AG08395 (cell line): ENCODE measurements around the gene ANAPC10.
"Not testable (repeated sequence)": the region's sequence is repeated elsewhere in the genome, so short reads cannot be mapped to it uniquely, and the experiment has no call there.

Source experiments
- DNase-seq: peaks from one replicate; pipeline ENCODE4 v3.0.0; 2012; ENCODE audit warnings: mixed read lengths, low spot score

ANAPC10 gene

GRCh38 chr4:145071560-145071959 lies 26.4 kb downstream of the ANAPC10 start:
- DNase-seq = no peak

- peak; percentile 34 for DNase-seq
These were observed 28.6 kb downstream of the ANAPC10 start for GRCh38 chr4:145069361-145069760.

DNA sequence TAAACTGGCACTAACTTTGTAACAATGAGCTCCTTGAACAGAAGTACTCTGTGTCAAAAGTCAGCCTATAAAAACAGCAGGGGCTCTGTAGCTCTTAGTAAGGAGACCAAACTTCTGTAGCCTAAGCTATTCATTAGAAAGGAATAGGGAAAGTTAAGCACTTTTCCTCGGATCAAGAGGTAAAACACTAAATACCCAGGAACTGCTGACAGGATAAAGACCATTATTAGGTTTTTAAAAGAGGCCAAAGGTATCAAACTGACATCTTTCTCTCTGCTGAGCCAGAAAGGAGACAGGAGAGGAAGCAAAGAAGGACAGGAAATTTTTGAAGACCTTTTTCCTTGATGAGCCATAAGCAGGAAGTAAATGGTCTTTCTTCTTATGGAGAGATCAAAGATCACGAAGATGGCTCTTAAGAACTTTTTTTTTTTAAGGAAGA lies 31.9 kb downstream of the ANAPC10 start:
- DNase-seq = no peak

DNA sequence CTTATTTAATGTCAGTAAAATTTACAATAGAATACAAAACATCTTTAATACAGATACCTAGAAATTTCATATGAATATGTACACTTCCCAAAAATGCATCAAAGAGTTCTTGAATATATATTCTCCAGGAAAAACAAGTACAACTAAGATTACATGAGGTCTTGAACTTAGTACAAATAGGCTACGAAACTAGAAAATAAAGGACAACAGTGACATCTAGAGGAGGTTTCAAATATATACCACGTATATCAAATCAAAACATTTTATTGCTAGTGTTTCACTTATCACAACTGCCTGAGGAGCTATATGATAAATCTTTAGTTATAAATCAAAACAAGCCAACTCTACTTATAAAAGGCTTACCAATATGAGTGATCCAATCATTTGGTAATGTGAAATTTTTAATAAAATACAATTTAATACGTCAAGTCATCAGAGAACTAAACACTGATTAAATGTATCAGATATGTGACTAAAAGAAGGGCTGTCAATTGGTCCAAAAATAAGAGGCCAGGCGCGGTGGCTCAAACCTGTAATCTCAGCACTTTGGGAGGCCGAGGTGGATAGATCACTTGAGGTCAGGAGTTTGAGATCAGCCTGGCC lies 36.6 kb downstream of the ANAPC10 start:
- peak; percentile 25 for DNase-seq

- DNase-seq = no peak
These were observed 39.7 kb downstream of the ANAPC10 start for GRCh38 chr4:145058256-145058655.

GRCh38 chr4:145056325-145057130 lies 41.5 kb downstream of the ANAPC10 start:
- DNase-seq = no peak

GRCh38 chr4:145055533-145056257 lies 42.3 kb downstream of the ANAPC10 start:
- no peak for DNase-seq

DNA sequence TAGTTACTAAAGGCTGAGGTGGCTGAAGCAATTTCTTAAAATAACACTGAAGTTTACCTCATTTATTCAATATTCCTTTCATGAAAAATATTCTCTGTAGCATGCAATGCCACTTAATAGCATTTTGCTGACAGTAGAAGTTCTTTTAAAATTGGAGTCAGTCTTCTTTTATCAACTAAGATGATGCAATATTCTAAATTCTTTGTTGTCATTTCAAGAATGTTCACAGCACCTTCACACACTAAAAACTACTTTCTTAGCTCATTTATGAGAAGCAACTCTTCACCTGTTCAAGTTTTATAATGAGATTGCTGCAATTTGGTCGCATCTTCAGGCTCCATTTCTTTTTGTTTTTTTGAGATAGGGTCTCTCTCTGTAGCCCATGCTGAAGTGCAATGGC lies 48.8 kb downstream of the ANAPC10 start:
- DNase-seq = no peak

GRCh38 chr4:145048817-145049216 lies 49.2 kb downstream of the ANAPC10 start:
- DNase-seq = no peak

- no peak for DNase-seq
These were observed 50.8 kb downstream of the ANAPC10 start for GRCh38 chr4:145047151-145047550.

- DNase-seq = no peak
These were observed 52.8 kb downstream of the ANAPC10 start for GRCh38 chr4:145045180-145045579.

- DNase-seq = peak; percentile 3
These were observed 53.7 kb downstream of the ANAPC10 start for GRCh38 chr4:145044341-145044740.

- DNase-seq = no peak
These were observed 54.7 kb downstream of the ANAPC10 start for GRCh38 chr4:145043306-145043705.

DNA sequence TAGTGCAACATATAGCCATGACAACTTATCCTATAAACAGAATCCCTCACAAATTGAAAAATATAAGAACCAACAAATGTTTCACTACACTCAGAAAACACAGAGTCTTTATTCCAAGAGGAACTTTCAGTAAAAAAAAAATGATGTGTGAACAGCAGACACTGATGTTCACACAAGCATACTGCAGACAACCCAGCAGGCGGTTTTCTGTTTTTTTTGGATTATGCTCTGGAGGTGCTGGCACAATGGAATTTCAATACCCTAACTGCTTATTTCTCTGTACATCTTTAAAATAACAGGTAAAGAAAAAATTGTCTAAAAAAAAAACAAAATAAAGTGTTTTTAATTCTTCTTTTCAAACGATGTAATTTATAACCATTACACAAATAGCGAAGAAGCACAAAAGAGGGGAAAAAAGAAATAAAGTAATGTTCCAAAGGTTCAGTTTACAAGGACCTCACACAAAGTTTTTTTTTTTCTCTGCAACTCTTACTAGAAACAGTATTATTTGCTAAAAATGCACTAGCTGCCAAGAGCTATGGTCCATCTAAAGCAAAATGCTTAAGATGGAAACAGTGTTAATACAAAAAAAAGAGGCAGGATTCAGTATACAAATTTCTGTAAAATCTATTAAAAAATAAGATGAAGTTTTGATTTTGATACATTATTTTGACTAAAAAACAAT lies 55.3 kb downstream of the ANAPC10 start:
- no peak for DNase-seq

DNA sequence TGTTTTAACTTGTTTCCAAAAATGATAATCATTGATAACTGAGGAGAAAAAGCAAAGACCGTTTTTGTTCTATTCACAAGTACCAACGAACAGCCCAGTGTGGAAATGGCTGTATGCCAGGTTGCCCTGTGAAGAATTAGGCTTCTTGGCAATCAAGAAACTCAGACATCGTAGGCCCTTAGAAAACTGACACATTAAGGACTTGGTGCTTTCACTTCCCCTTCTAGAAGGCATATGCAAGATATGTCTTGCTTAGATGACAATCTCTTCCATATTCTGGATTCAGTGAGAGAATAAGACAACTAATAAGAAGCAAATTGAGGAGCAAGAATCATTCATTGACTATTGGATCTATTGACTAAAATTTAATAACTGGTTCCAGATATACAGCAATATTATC lies 56.6 kb downstream of the ANAPC10 start:
- no peak for DNase-seq

- no peak for DNase-seq
These were observed 62.4 kb downstream of the ANAPC10 start for GRCh38 chr4:145035494-145036136.

GRCh38 chr4:145034727-145035211 lies 63.2 kb downstream of the ANAPC10 start:
- DNase-seq = peak; percentile 61

GRCh38 chr4:145019346-145019745 lies 78.7 kb downstream of the ANAPC10 start:
- no peak for DNase-seq

DNA sequence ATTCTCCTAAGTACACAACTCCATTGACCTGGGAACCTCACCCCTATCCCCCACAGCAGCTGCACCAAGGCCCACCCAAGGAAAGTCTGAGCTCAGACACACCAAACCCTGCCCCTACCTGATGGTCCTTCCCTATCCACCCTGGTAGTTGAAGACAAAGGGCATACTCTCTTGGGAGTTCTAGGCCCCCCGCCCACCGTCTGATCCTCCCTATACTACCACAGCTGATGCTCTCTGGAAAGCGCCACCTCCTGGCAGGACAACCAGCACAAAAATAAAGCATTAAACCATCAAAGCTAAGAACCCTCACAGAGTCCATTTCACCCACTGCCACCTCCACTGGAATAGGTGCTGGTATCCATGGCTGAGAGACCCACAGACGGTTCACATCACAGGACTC lies 83.6 kb downstream of the ANAPC10 start:
- no peak for DNase-seq

- DNase-seq = no peak
These were observed 85.2 kb downstream of the ANAPC10 start for GRCh38 chr4:145012841-145013240.

DNA sequence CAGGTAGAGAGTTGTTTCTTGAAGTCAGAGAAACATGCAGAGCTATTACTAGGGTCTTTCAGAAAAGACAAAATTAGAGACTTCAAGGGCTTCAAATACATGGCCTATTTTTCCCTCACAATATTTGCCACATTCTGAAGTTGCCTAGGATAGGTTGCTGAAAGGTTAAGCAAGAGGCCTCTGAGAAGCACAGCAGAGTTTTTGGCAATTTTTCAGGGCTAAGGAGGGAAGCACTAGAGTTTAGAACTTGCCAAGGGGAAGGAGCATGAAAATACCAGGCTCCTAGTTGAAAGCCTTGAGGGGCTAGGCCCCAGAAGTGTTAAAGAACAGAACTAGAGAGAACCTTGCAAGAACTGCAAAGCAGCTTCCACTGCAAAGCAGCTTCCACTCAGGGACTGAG lies 86.4 kb downstream of the ANAPC10 start:
- DNase-seq = no peak

DNA sequence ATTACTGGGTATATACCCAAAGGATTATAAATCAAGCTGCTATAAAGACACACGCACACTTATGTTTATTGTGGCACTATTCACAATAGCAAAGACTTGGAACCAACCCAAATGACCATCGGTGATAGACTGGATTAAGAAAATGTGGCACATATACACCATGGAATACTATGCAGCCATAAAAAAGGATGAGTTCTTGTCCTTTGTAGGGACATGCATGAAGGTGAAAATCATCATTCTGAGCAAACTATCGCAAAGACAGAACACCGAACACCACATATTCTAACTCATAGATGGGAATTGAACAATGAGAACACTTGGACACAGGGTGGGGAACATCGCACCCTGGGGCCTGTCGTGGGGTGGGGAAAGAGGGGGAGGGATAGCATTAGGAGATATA lies 87.7 kb downstream of the ANAPC10 start:
- DNase-seq = not testable (repeated sequence)
